GM19328 (cell line): ENCODE data around the gene RGR.
"Not testable (repeated sequence)": the region's sequence is repeated elsewhere in the genome, so short reads cannot be mapped to it uniquely, and the experiment has no call there.

Source experiments
- ATAC-seq: cut with Tn5 transposase; IDR thresholded peaks from one replicate; pipeline ENCODE4 v1.9.1; 2021; ENCODE audit warnings: mild to moderate bottlenecking, moderate library complexity; ENCODE audit not compliant: unreplicated experiment

Gene RGR

DNA sequence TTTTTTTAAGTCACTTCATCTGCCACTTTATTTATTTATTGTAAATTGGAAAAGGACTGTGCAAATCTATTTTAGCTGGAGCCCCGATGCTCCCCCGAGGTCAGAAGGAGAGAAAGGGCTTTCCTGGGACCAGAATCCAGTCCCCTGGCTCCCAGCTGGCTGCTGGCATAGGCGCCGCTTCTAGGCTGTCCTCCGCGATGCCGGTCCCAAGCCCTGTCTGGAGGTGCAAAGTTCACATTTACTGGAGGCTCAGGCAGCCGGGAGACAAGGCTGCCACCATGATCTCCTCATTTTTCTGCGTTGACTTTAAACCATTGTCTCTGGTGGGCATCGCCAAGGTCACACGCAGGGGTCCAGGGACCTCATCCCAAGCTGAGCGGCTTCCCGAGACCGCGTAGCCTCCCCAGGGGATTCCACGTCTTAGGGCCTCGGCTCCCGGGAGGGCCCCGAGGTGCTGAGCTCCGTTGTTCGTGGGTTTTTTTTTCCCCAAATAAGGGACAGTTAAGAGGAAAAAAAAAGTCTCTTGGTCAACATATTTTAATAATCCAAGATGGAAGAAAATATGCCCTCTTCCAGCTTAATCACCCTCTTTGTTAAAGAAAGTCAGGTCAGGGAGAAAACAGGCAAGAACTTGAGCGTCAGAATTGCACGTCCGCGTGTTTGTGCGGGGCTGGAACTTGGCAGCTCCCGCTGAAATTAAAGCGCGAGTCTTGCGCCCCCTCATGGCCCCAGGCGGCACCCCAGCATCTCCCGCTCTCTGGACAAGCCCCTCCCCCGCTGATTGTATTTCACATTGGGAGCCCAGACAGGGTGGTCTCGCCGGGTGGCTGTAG, 11.9 kb downstream of the RGR start:
- no peak for ATAC-seq

GRCh38 chr10:84257343-84258020, 12.6 kb downstream of the RGR start:
- no peak for ATAC-seq

DNA sequence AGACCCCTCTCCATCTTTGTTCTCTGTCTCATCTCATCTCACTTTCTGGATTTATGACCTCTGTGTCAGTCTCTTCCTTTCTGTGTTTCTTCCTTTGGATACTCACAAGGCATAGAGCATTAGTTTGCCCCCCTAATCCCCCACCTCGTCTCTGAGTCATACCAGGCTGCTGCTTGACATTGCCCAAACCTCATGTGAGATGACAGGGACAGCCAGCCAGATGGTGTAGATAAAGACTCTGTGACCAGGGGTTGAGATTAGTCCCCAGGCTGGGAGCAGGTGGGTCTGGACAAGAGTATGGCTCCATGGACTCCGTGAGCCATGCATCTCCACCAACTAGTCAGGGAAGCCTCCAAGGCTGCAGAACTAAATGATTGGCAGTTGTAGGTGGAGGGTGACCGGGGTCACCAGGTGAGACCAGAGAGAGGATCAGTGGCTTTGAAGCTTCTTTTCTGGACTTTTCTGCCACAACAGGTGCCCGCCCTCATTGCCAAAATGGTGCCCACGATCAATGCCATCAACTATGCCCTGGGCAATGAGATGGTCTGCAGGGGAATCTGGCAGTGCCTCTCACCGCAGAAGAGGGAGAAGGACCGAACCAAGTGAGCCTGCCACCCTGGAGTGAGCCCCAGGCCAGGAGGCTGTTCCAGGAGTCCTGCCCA, 13.3 kb downstream of the RGR start:
- no peak for ATAC-seq

DNA sequence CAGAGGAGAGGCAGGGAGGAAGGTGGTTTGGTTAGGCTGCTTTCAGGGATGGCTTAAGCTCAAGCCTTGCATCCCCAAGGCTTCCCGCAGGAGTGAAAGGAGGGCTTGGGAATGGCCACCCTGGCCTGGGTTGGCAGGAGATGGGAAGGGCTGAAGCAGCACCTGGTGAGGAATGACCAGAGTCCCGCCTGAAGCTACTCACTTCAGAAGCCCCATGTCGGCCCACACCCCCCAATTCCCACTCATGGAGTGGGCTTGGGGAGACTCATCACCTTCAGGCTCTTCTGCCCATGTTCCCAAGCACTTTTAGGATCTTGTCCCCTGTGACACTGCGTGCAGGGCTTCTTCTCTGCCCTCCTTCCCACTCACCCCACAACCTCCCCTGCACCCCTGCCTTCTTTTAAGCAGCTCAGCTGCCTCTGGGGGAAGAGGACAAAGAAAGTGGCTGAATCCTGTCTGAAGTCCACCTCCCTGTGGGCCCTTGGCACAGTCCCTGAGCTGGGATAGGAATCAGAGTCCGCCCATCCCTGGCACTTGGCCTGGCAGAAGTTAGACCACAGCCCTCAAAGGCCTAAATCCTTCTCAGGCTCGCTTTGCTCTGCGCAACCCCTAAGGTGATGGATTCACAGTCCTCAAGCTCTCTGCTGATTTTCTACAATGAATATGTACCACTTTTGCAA, 16.5 kb downstream of the RGR start:
- ATAC-seq = no peak

DNA sequence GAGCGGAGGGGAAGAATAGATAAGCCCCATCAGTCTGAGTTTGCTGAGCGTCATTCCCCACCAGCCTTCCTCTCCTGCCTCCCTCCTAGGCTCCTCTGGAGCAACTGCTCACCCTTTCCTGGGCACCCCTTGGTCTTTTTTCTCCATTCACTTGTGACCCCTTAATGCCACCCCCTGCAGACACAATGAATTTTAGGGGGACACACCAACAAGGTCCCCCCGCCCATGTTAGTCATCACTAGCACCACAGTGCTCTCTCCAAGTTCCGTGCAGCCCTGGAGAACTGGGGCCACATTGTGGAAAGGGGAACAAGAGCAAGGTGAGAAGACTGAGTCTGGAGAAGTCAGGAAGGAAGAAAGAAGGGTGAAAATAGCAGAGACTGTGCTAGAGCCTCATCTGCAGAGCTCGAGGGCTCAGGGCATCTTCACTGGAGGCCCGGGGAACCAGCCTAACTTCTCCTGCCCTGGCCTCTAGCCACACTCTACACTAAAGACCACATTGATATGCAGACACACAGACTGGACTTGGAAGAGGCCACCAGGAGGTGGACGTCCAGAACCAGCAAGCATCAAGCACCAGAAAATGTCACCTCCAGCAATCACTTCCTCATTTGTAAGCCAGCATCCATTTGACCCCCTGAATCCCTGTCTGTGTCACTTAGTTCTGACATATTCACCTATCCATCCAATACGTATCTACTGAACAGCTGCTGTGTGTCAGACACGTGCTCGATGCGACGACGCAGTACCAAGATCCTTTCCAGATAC, 17.5 kb downstream of the RGR start:
- ATAC-seq = no peak

- ATAC-seq = no peak
Observed at GRCh38 chr10:84263716-84264115, 18.9 kb downstream of the RGR start.

GRCh38 chr10:84264611-84265141, 19.8 kb downstream of the RGR start:
- peak; percentile 78 for ATAC-seq

- ATAC-seq = no peak
Observed at GRCh38 chr10:84265418-84265817, 20.6 kb downstream of the RGR start.

DNA sequence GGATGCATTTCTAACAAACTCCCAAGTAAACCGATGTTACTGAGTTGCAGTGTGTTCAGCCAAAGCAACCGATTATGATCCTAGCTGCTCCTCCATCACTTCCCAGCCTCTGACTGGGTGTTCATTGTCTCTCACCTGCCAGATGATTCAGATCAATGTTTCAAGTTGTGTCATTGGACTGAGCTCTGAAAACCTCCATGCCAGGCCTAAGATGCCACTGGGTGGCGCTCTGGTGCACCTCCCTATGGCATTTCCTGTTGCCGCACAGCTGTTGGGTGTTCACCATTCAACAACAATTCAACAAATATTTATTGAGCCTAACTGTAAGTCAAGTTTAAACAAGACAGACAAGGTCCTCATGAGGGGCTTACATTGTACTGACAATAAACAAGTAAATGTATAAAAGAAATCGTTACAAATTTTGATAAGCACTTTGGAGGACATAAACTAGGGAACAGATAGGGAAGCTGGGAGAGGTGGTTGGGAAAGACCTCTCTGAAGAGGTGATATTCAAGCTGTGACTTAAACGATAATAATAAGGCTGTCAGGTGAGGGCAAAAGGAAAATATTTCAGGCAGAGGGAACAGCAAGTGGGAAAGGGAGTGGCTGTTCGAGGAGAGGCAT, 22.8 kb downstream of the RGR start:
- no peak for ATAC-seq

DNA sequence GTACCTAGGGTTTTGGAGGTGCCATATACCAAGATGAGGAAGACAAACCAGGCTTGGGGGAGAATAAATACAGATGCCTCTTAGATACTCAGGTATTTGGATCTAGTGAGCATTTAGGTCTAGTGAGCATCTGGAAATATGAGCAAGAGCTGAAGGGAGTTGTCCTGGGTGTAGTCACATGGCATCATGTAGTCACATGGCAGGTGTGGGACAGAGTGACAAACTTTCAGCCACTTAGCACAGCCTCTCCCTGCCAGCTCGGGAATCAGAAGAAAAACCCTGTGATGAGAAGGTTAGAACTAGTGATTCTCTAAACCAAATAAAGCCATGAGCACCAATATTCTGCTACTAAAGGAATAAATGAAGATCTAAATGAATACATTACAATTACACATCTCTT, 24.3 kb downstream of the RGR start:
- ATAC-seq = no peak

GRCh38 chr10:84269773-84270172, 24.9 kb downstream of the RGR start:
- no peak for ATAC-seq

DNA sequence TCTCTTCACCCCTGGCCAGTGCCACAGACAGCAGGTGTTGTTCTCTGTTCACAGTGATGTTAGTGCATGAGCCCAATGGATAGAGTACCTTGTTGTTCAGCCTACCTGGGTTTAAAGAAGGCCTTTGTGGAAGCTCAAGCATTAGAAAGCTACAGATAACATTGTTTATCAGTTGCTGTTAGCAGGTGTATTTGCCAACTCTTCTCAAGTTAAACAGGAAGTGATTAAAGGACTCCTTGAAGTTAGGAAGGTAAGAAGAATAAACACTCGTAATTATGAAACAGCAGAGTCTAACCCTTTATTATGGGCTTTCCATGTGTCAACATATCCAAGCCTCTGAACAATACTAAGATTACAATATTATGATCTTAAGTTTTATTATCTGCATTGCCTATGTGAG, 25.9 kb downstream of the RGR start:
- no peak for ATAC-seq

DNA sequence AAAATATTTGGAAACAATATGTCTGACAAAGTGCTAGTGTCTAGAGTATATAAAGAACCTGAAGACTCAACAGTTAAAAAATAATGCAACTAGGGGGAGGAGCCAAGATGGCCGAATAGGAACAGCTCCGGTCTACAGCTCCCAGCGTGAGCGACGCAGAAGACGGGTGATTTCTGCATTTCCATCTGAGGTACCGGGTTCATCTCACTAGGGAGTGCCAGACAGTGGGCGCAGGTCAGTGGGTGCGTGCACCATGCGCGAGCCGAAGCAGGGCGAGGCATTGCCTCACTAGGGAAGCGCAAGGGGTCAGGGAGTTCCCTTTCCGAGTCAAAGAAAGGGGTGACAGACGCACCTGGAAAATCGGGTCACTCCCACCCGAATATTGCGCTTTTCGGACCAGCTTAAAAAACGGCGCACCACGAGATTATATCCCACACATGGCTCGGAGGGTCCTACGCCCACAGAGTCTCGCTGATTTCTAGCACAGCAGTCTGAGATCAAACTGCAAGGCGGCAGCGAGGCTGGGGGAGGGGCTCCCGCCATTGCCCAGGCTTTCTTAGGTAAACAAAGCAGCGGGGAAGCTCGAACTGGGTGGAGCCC, 35.1 kb downstream of the RGR start:
- ATAC-seq = not testable (repeated sequence)

DNA sequence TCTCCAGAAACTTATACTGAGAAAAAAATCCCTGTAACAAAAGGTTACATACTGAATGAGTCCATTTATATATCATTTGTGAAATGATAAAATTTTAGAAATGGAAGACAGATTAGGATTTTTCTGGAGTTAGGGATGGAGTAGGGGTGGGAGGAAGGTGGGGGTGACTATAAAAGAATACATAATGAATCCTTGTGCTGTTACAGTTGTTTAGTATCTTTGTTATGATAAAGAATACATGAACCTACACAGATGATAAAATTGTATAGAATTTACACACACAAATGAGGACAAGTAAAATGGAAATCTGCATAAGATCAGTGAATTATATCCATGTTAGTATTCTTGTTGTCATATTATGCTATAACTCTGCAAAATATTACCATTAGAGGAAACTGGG, 41.8 kb downstream of the RGR start:
- ATAC-seq = no peak

DNA sequence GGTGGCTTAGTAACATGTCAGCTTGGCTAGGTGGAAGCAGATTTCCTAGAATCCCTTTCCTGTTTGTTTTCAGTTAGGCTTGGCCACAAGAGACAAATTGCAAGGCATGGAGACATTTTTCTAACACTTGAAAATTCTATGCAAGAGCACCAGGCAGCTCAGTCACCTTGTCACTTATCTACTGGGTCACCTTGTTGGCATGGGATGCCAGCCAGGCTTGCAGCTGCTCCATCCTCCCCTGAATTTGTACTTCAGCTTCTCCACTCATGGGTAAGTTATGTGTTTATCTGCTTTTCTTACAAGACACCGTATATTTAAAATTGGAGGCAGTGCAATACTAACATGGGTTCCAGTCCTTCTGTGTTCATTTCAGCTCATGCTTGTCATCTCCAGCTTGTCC, 43.3 kb downstream of the RGR start:
- no peak for ATAC-seq

DNA sequence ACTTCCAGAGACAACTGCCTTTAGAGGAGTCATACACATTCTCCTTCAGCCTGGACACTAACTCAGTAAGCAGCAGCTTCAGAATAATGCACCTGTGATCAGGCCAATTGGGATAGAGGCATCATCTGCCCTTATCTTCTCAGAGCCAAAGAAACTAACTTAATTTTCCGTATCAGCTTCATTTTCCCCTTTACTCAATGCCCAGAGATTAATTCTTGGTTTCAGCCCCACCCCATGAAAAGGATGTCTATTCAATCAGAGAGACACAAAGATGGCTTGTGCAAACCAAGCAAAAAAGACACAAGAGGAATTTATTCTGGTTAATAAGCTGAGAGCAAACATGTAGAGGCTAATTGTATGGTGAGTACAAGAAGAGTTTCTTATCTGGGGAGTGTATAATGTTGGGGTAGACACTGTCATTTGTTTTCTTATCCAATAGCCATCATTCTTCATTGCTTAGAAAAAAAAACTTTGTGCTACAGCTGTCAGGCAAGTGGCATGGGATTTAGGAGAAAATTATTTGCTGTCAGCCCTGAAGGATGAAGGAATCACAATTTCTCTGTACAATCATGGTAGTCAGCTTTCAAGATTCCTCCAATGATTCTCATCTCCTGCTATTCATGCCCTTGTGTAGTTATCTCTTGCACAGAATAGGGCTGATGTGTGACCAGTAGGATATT, 44.8 kb downstream of the RGR start:
- ATAC-seq = no peak

DNA sequence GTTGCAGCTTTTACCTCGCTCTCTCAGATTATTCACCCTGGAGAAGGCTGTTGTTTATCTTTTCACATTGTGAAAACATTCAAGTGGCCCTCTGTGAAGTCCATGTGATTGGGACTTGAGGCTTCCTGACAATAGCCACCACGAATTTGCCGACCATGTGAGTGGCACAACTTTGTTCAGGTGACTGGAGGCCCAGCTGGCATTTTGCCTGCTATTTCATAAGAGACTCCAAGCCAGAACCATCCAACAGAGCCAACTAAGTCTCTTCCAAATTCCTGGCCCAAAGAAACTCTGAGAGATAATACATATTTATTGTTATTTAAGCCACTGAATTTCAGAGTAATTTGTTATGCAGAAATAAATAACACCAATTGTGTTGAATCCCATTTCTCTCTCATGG, 45.4 kb downstream of the RGR start:
- ATAC-seq = no peak

DNA sequence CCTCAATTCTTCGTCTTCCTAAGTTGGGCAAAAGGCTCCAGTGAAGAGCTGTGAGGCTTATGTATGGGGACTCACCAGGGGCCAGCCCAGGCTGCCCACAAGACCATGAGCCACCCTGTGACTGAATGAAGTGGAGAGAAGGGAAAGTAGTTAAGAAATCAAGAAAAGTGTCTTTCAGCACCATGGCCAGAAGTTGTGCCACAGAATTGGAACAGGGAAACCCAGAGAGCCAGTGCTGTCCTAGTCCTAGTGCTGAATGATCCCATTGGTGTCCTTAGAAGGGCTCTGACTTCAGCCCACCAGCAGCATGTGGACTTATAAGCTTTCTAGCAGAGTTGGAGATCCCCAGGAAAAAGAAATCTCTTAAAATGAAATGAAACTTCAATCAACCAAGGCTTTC, 46.5 kb downstream of the RGR start:
- no peak for ATAC-seq

DNA sequence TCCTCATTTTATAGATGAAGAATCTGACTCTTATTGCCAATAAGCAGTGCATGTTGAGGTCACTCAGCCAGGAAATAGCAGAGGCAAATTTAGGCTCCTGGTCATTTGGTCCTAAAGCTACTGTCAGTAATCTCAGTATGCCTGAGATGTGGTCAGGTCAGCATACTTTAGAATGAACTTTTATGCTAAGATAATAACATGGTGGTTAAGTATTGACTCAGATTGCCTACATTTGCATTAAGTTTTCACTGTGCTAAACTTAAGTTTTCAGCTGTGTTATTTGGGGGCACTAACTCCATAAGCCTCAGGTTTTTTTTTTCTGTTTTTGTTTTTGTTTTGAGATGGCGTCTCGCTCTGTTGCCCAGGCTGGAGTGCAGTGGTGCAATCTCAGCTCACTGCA, 47.6 kb downstream of the RGR start:
- ATAC-seq = peak; percentile 51
